MV-4-11 (cell line): ENCODE data around the gene PDE4B.

ENCODE experiments used
- DNase-seq: peaks from one replicate; lab custom pipeline; 2025; lab: John Stamatoyannopoulos, UW

The PDE4B gene

GRCh38 chr1:66182551-66183178, 390.0 kb downstream of the PDE4B start:
- no peak for DNase-seq

- no peak for DNase-seq
These were observed 390.7 kb downstream of the PDE4B start for GRCh38 chr1:66183400-66183799.

- DNase-seq = no peak
These were observed 404.4 kb downstream of the PDE4B start for GRCh38 chr1:66197120-66197519.

- no peak for DNase-seq
These were observed 405.1 kb downstream of the PDE4B start for GRCh38 chr1:66197785-66198184.

- DNase-seq = no peak
These were observed 414.0 kb downstream of the PDE4B start for GRCh38 chr1:66206563-66207144.

- DNase-seq = no peak
These were observed 414.8 kb downstream of the PDE4B start for GRCh38 chr1:66207484-66207883.

- DNase-seq = no peak
These were observed 415.9 kb downstream of the PDE4B start for GRCh38 chr1:66208632-66209031.

- DNase-seq = no peak
These were observed 418.0 kb downstream of the PDE4B start for GRCh38 chr1:66210635-66211244.

- no peak for DNase-seq
These were observed 418.8 kb downstream of the PDE4B start for GRCh38 chr1:66211521-66211920.

GRCh38 chr1:66213491-66213890, 420.8 kb downstream of the PDE4B start:
- no peak for DNase-seq

GRCh38 chr1:66214901-66215300, 422.2 kb downstream of the PDE4B start:
- no peak for DNase-seq

- DNase-seq = no peak
These were observed 424.3 kb downstream of the PDE4B start for GRCh38 chr1:66217021-66217420.

GRCh38 chr1:66217561-66217960, 424.9 kb downstream of the PDE4B start:
- DNase-seq = no peak

GRCh38 chr1:66220477-66220876, 427.8 kb downstream of the PDE4B start:
- no peak for DNase-seq

- DNase-seq = no peak
These were observed 431.0 kb downstream of the PDE4B start for GRCh38 chr1:66223681-66224080.

GRCh38 chr1:66226985-66227384, 434.3 kb downstream of the PDE4B start:
- no peak for DNase-seq

- no peak for DNase-seq
These were observed 435.3 kb downstream of the PDE4B start for GRCh38 chr1:66227966-66228365.

- no peak for DNase-seq
These were observed 438.5 kb downstream of the PDE4B start for GRCh38 chr1:66231217-66231616.

GRCh38 chr1:66231681-66232463, 439.2 kb downstream of the PDE4B start:
- DNase-seq = no peak

GRCh38 chr1:66237042-66237441, 444.3 kb downstream of the PDE4B start:
- no peak for DNase-seq

- no peak for DNase-seq
These were observed 445.2 kb downstream of the PDE4B start for GRCh38 chr1:66237722-66238479.

GRCh38 chr1:66239834-66240233, 447.1 kb downstream of the PDE4B start:
- DNase-seq = no peak
